IMR-90 (cell line): ENCODE measurements around the gene FLII. TPM values are rescaled to one million over a fixed set of nuclear protein-coding genes. Genes with fewer than 3 reads are reported as not detected.

Source experiments
- ATAC-seq: fragments of 200-7000 bp; cut with Tn5 transposase; 2 replicates; pipeline ENCODE4 v1.9.1; 2020; ENCODE audit warnings: low read depth, mild to moderate bottlenecking, moderate library complexity
- BruUV-seq: library from RNA; stranded (reverse); fragments of 400-500 nt; replicated peaks from 2 replicates; lab custom pipeline; 2021; lab: Mats Ljungman, UMichigan
- CTCF ChIA-PET: fragments of 300-600 bp; formaldehyde crosslinking; extraction: SDS; loops from one replicate; lab custom pipeline; 2021; ENCODE audit warnings: antibody characterized with exemption; lab: Yijun Ruan, JAX
- POLR2A ChIA-PET: fragments of 300-600 bp; sonication (Branson Sonifier 250); formaldehyde crosslinking; loops from one replicate; lab custom pipeline; 2022; ENCODE audit warnings: antibody characterized with exemption; ENCODE audit not compliant: unreplicated experiment; lab: Charles Lee
- DNase-seq: peaks from one replicate; pipeline ENCODE4 v3.0.0; 2013
- H2AFZ ChIP-seq: replicated peaks from 2 replicates; pipeline ENCODE3; 2013; ENCODE audit warnings: low read length, mild to moderate bottlenecking; ENCODE audit not compliant: poor library complexity
- H2AK5ac ChIP-seq: 2 replicates; pipeline ENCODE4 v1.6.1; 2013; ENCODE audit warnings: low read depth, low read length, inconsistent platforms
- H2AK9ac ChIP-seq: replicated peaks from 2 replicates; pipeline ENCODE3; 2013; ENCODE audit warnings: mild to moderate bottlenecking, low read depth, low read length, moderate library complexity; ENCODE audit not compliant: poor library complexity
- H2BK120ac ChIP-seq: 2 replicates; pipeline ENCODE4 v1.6.1; 2013; ENCODE audit warnings: low read depth, low read length, inconsistent platforms
- H2BK15ac ChIP-seq: 3 replicates; pipeline ENCODE4 v1.6.1; 2013; ENCODE audit warnings: low read depth, low read length, inconsistent platforms
- H2BK20ac ChIP-seq: 2 replicates; pipeline ENCODE4 v1.6.1; 2013; ENCODE audit warnings: low read depth, mild to moderate bottlenecking, inconsistent platforms, low read length, moderate library complexity
- H2BK5ac ChIP-seq: 2 replicates; pipeline ENCODE4 v1.6.1; 2013; ENCODE audit warnings: mild to moderate bottlenecking, low read depth, low read length, inconsistent platforms; ENCODE audit not compliant: poor library complexity, severe bottlenecking
- H3K14ac ChIP-seq: replicated peaks from 2 replicates; pipeline ENCODE4 v1.6.1; 2013; ENCODE audit warnings: low read depth, low read length, inconsistent platforms
- H3K18ac ChIP-seq: 2 replicates; pipeline ENCODE4 v1.6.1; 2013; ENCODE audit warnings: low read depth, low read length, control low read depth
- H3K23ac ChIP-seq: 2 replicates; pipeline ENCODE4 v1.6.1; 2013; ENCODE audit warnings: low read depth, low read length, inconsistent platforms
- H3K27ac ChIP-seq: 2 replicates; pipeline ENCODE4 v1.5.1; 2013; ENCODE audit warnings: mild to moderate bottlenecking, control low read depth, low read length; ENCODE audit not compliant: insufficient read depth
- H3K27me3 ChIP-seq: 2 replicates; pipeline ENCODE4 v1.6.1; 2013; ENCODE audit warnings: low read length; ENCODE audit not compliant: control insufficient read depth, insufficient read depth
- H3K36me3 ChIP-seq: 2 replicates; pipeline ENCODE4 v1.6.1; 2013; ENCODE audit warnings: low read length, mixed read lengths; ENCODE audit not compliant: control insufficient read depth, insufficient read depth
- H3K4ac ChIP-seq: 2 replicates; pipeline ENCODE4 v1.6.1; 2013; ENCODE audit warnings: low read depth, low read length, inconsistent platforms
- H3K4me1 ChIP-seq: 2 replicates; pipeline ENCODE4 v1.6.1; 2013; ENCODE audit warnings: low read length, mixed read lengths; ENCODE audit not compliant: control insufficient read depth, insufficient read depth
- H3K4me2 ChIP-seq: 2 replicates; pipeline ENCODE4 v1.6.1; 2013; ENCODE audit warnings: low read depth, mild to moderate bottlenecking, control low read depth, low read length, moderate library complexity
- H3K4me3 ChIP-seq: 2 replicates; pipeline ENCODE4 v1.5.1; 2013; ENCODE audit warnings: low read depth, mild to moderate bottlenecking, control low read depth, low read length, moderate library complexity; ENCODE audit not compliant: insufficient read depth
- H3K56ac ChIP-seq: 2 replicates; pipeline ENCODE4 v1.6.1; 2013; ENCODE audit warnings: low read length, inconsistent platforms; ENCODE audit not compliant: insufficient read depth; ENCODE audit errors: extremely low read depth
- H3K79me1 ChIP-seq, 2 experiments: 2 replicates each; pipeline ENCODE4 v1.6.1; 2013; ENCODE audit warnings: low read length in 2 of 2, inconsistent platforms in 1 of 2, low read depth in 1 of 2
- H3K9ac ChIP-seq: 2 replicates; pipeline ENCODE4 v1.6.1; 2013; ENCODE audit warnings: low read depth, low read length, control low read depth
- H3K9me1 ChIP-seq: 2 replicates; pipeline ENCODE4 v1.6.1; 2013; ENCODE audit warnings: low read length, inconsistent platforms; ENCODE audit not compliant: insufficient read depth
- H3K9me3 ChIP-seq: 2 replicates; pipeline ENCODE4 v1.6.1; 2013; ENCODE audit warnings: low read length; ENCODE audit not compliant: control insufficient read depth, insufficient read depth
- H4K20me1 ChIP-seq: 2 replicates; pipeline ENCODE4 v1.6.1; 2013; ENCODE audit warnings: low read length, inconsistent platforms; ENCODE audit not compliant: insufficient read depth
- H4K5ac ChIP-seq: 2 replicates; pipeline ENCODE4 v1.6.1; 2013; ENCODE audit warnings: mild to moderate bottlenecking, low read depth, low read length, control low read depth
- H4K8ac ChIP-seq, 2 experiments: 2 replicates each; pipeline ENCODE4 v1.6.1; 2013; ENCODE audit warnings: low read depth in 2 of 2, low read length in 2 of 2, control low read depth in 1 of 2, inconsistent platforms in 1 of 2
- H4K91ac ChIP-seq: 2 replicates; pipeline ENCODE4 v1.6.1; 2013; ENCODE audit warnings: low read depth, low read length, inconsistent platforms; ENCODE audit not compliant: insufficient read depth
- BHLHE40 ChIP-seq: fragments of 150-350 bp; IDR thresholded peaks from 2 replicates; pipeline ENCODE4 v1.6.1; 2016; ENCODE audit warnings: mild to moderate bottlenecking, low read depth, low read length
- CEBPB ChIP-seq: IDR thresholded peaks from 2 replicates; pipeline ENCODE4 v1.6.1; 2012; ENCODE audit warnings: low read depth, low read length, improper control_type of control experiment
- CHD1 ChIP-seq: IDR thresholded peaks from 2 replicates; pipeline ENCODE4 v1.6.1; 2012; ENCODE audit warnings: low read depth, low read length, improper control_type of control experiment
- FOS ChIP-seq: fragments of 150-350 bp; IDR thresholded peaks from 2 replicates; pipeline ENCODE4 v1.6.1; 2016; ENCODE audit warnings: low read depth, low read length
- MAFK ChIP-seq: IDR thresholded peaks from 2 replicates; pipeline ENCODE4 v1.6.1; 2012; ENCODE audit warnings: low read depth, low read length, improper control_type of control experiment
- MAZ ChIP-seq: IDR thresholded peaks from 2 replicates; pipeline ENCODE4 v1.6.1; 2012; ENCODE audit warnings: low read depth, mild to moderate bottlenecking, low read length, improper control_type of control experiment, moderate library complexity, borderline replicate concordance
- MXI1 ChIP-seq: IDR thresholded peaks from 2 replicates; pipeline ENCODE4 v1.6.1; 2012; ENCODE audit warnings: low read depth, mild to moderate bottlenecking, low read length, moderate library complexity, borderline replicate concordance
- NFE2L2 ChIP-seq: fragments of 150-350 bp; IDR thresholded peaks from 2 replicates; pipeline ENCODE4 v1.6.1; 2016; ENCODE audit warnings: low read depth, mild to moderate bottlenecking, low read length
- POLR2A ChIP-seq: IDR thresholded peaks from 2 replicates; pipeline ENCODE4 v1.6.1; 2012; ENCODE audit warnings: mild to moderate bottlenecking, low read depth, low read length
- RAD21 ChIP-seq: IDR thresholded peaks from 2 replicates; pipeline ENCODE4 v1.6.1; 2012; ENCODE audit warnings: low read length, improper control_type of control experiment
- RCOR1 ChIP-seq: IDR thresholded peaks from 2 replicates; pipeline ENCODE4 v1.6.1; 2012; ENCODE audit warnings: mild to moderate bottlenecking, low read length, improper control_type of control experiment; ENCODE audit not compliant: insufficient replicate concordance
- RFX5 ChIP-seq: IDR thresholded peaks from 2 replicates; pipeline ENCODE4 v1.8.0; 2012; ENCODE audit warnings: low read depth, mild to moderate bottlenecking, low read length, moderate library complexity
- SMC3 ChIP-seq: fragments of 150-350 bp; IDR thresholded peaks from 2 replicates; pipeline ENCODE4 v1.6.1; 2016; ENCODE audit warnings: low read depth, mild to moderate bottlenecking, antibody characterized with exemption, low read length, moderate library complexity
- WGBS, 2 experiments: methylation state at CpG; one replicate each; pipeline versions ENCODE4 v1.1.5 to v1.1.7; 2013; ENCODE audit warnings: missing lambda C conversion rate in 2 of 2; ENCODE audit not compliant: insufficient read length in 1 of 2; ENCODE audit errors: extremely low coverage in 2 of 2; 5-methylcytosine and 5-hydroxymethylcytosine counted together
- dilution Hi-C: fragments of 300-500 bp; cut with HindIII; formaldehyde crosslinking; loops from one replicate; pipeline ENCODE4 v1.14.3; 2018; ENCODE audit warnings: low sequenced_read_pairs; ENCODE audit not compliant: unreplicated experiment
- in situ Hi-C: fragments of 300-500 bp; cut with MboI; formaldehyde crosslinking; loops from 3 replicates; pipeline ENCODE4 v1.14.3; 2019; ENCODE audit warnings: low sequenced_read_pairs, inconsistent platforms, mixed read lengths
- intact Hi-C: fragments of 100-400 bp; cut with micrococcal nuclease; formaldehyde crosslinking; loops from 2 replicates; pipeline ENCODE4 v1.10.0; 2022
- polyA plus RNA-seq, 3 experiments: library from polyadenylated mRNA; depleted of rRNA; stranded (reverse); fragments of >200 nt; gene quantifications; 2 replicates each; pipeline ENCODE4 v1.2.3, GENCODE V29; 2012; ENCODE audit warnings: low replicate concordance in 1 of 3
- total RNA-seq: library from RNA; depleted of rRNA; stranded (reverse); fragments of >200 nt; gene quantifications from 2 replicates; pipeline ENCODE4 v1.2.3, GENCODE V29; 2012
- TF ChIP-seq, protein P1 (sequence below): fragments of 150-350 bp; IDR thresholded peaks from 2 replicates; pipeline ENCODE4 v1.6.1; 2016; ENCODE audit warnings: low read depth, mild to moderate bottlenecking, low read length, moderate library complexity, borderline replicate concordance
- TF ChIP-seq, protein P2 (sequence below): conservative IDR thresholded peaks from 2 replicates; pipeline ENCODE4 v1.5.1; 2012; ENCODE audit warnings: mild to moderate bottlenecking, low read depth, low read length, improper control_type of control experiment
- TF ChIP-seq, protein P3 (sequence below): fragments of 150-350 bp; IDR thresholded peaks from 2 replicates; pipeline ENCODE4 v1.6.1; 2017; ENCODE audit warnings: mild to moderate bottlenecking, antibody characterized with exemption, low read length, low read depth

FLII gene
- total and polyA plus RNA-seq, 2 of the 4 experiments (the other 2 are of a cell fraction), result 263 to 290 TPM

DNA sequence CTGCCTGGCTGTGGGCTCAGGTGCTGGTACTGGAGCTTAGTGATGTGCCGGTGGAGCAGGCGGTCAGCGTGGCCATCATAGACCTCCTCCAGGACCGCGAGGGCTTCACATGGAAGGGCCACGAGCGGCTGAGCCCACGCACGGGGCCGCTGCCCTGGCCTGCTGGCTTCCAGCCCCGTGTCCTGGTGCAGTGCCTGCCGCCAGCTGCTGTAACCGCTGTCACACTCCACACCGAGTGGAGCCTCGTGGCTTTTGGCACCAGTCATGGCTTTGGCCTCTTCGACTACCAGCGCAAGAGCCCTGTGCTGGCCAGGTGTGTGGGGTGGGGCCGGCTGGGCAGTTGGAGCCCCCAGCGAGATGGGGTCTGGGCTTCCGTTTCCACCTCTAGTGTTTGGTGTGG lies 21.1 kb downstream of the FLII start:
- H2BK120ac ChIP-seq, result no peak overlapping the region
- H3K36me3 ChIP-seq, result peaks cover 78% of the 10 kb centered on the region
- in situ Hi-C loops (no loop called here), intact Hi-C loops (no loop called here), dilution Hi-C loops (no loop called here)
- no peak overlapping the region for H4K91ac ChIP-seq
- DNase-seq (no peak), ATAC-seq (no peak)
- no peak overlapping the region for H2BK20ac ChIP-seq
- no peak overlapping the region for H2BK5ac ChIP-seq
- H2BK15ac ChIP-seq, result no peak overlapping the region
- no peak overlapping the region for H3K56ac ChIP-seq
- H4K20me1 ChIP-seq, result peaks cover 5% of the 10 kb centered on the region
- H3K9me1 ChIP-seq, result no peaks in the 10 kb centered on the region
- no peak overlapping the region for H3K27ac ChIP-seq
- H2AK5ac ChIP-seq, result no peak overlapping the region
- no peak overlapping the region for H2AFZ ChIP-seq
- 94% methylated on average over 14 of the region's 20 CpGs; no CpG with 5 or more reads in 1 of the 2 experiments for WGBS, 2 experiments
- H3K18ac ChIP-seq, result no peak overlapping the region
- no peak overlapping the region for H3K4me3 ChIP-seq
- H3K9me3 ChIP-seq, result no peaks in the 10 kb centered on the region
- H3K14ac ChIP-seq, result no peak overlapping the region
- TF ChIP-seq, protein P1, sequence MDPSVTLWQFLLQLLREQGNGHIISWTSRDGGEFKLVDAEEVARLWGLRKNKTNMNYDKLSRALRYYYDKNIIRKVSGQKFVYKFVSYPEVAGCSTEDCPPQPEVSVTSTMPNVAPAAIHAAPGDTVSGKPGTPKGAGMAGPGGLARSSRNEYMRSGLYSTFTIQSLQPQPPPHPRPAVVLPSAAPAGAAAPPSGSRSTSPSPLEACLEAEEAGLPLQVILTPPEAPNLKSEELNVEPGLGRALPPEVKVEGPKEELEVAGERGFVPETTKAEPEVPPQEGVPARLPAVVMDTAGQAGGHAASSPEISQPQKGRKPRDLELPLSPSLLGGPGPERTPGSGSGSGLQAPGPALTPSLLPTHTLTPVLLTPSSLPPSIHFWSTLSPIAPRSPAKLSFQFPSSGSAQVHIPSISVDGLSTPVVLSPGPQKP, result no peak
- TF ChIP-seq RFX5 (no peak), CEBPB (no peak), FOS (no peak), RCOR1 (no peak), CHD1 (no peak), MAFK (no peak), MAZ (no peak), RAD21 (no peak), SMC3 (no peak), MXI1 (no peak), POLR2A (no peak), NFE2L2 (no peak), BHLHE40 (no peak)
- TF ChIP-seq, protein P2, sequence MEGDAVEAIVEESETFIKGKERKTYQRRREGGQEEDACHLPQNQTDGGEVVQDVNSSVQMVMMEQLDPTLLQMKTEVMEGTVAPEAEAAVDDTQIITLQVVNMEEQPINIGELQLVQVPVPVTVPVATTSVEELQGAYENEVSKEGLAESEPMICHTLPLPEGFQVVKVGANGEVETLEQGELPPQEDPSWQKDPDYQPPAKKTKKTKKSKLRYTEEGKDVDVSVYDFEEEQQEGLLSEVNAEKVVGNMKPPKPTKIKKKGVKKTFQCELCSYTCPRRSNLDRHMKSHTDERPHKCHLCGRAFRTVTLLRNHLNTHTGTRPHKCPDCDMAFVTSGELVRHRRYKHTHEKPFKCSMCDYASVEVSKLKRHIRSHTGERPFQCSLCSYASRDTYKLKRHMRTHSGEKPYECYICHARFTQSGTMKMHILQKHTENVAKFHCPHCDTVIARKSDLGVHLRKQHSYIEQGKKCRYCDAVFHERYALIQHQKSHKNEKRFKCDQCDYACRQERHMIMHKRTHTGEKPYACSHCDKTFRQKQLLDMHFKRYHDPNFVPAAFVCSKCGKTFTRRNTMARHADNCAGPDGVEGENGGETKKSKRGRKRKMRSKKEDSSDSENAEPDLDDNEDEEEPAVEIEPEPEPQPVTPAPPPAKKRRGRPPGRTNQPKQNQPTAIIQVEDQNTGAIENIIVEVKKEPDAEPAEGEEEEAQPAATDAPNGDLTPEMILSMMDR, result no peak
- TF ChIP-seq, protein P3, sequence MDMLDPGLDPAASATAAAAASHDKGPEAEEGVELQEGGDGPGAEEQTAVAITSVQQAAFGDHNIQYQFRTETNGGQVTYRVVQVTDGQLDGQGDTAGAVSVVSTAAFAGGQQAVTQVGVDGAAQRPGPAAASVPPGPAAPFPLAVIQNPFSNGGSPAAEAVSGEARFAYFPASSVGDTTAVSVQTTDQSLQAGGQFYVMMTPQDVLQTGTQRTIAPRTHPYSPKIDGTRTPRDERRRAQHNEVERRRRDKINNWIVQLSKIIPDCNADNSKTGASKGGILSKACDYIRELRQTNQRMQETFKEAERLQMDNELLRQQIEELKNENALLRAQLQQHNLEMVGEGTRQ, result no peak
- H3K4me2 ChIP-seq, result no peak overlapping the region
- peaks cover 0 to 14% of the 10 kb centered on the region in 2 experiments; a peak in 3 of 4 replicates for H3K79me1 ChIP-seq
- H3K4ac ChIP-seq, result no peak overlapping the region
- no peak overlapping the region for H4K5ac ChIP-seq
- ChIA-PET CTCF (no interaction called here), POLR2A (no interaction called here)
- H3K9ac ChIP-seq, result no peak overlapping the region
- H3K27me3 ChIP-seq, result no peaks in the 10 kb centered on the region
- H3K4me1 ChIP-seq, result peaks cover 5% of the 10 kb centered on the region
- no peak overlapping the region for H4K8ac ChIP-seq
- no peak overlapping the region for H2AK9ac ChIP-seq
- no TSS peak for BruUV-seq
- H3K23ac ChIP-seq, result no peak overlapping the region
